K562 (cell line): ENCODE data around the gene LY6G5B. TPM values are rescaled to one million over a fixed set of nuclear protein-coding genes. Genes with fewer than 3 reads are reported as not detected.

Experiments used
- BCOR ChIP-seq: fragments of 450-650 bp; IDR thresholded peaks from 2 replicates; pipeline ENCODE4 v1.6.1; 2016
- CC2D1A ChIP-seq: fragments of 450-650 bp; IDR thresholded peaks from 2 replicates; pipeline ENCODE4 v1.6.1; 2017; ENCODE audit warnings: mild to moderate bottlenecking
- CSDE1 ChIP-seq, 2 experiments: fragments of 450-650 bp; IDR thresholded peaks; 2 replicates each; pipeline ENCODE4 v1.6.1; 2016; ENCODE audit warnings: mild to moderate bottlenecking in 1 of 2
- FOXJ2 ChIP-seq: fragments of 200-800 bp; sonication (Bioruptor generic); IDR thresholded peaks from 2 replicates; pipeline ENCODE4 v1.6.1; 2016; ENCODE audit warnings: missing genetic modification characterization, missing compliant biosample characterization
- ILK ChIP-seq: fragments of 450-650 bp; IDR thresholded peaks from 2 replicates; pipeline ENCODE4 v1.6.1; 2016; ENCODE audit warnings: missing genetic modification characterization, low read depth, mild to moderate bottlenecking, missing compliant biosample characterization, moderate library complexity, borderline replicate concordance
- KDM4B ChIP-seq, 2 experiments: fragments of 450-650 bp in 1 of 2; sonication (generic) in 1 of 2; IDR thresholded peaks; 2 replicates each; pipeline ENCODE4 v1.6.1; 2016 to 2017; ENCODE audit warnings: borderline replicate concordance in 2 of 2, antibody characterized with exemption in 1 of 2, low read depth in 1 of 2, mild to moderate bottlenecking in 1 of 2
- KLF10 ChIP-seq: fragments of 250-450 bp; sonication (Bioruptor Pico); IDR thresholded peaks from 2 replicates; pipeline ENCODE4 v1.6.1; 2021; ENCODE audit warnings: matching md5 sums
- MTA1 ChIP-seq: fragments of 450-650 bp; IDR thresholded peaks from 2 replicates; pipeline ENCODE4 v1.6.1; 2017; ENCODE audit warnings: borderline replicate concordance
- NBN ChIP-seq: fragments of 450-650 bp; IDR thresholded peaks from 2 replicates; pipeline ENCODE4 v1.6.1; 2016; ENCODE audit warnings: low read depth, mild to moderate bottlenecking
- NCOA2 ChIP-seq, 2 experiments: fragments of 450-650 bp; IDR thresholded peaks; 2 replicates each; pipeline ENCODE4 v1.6.1; 2018; ENCODE audit warnings: mild to moderate bottlenecking in 2 of 2, moderate library complexity in 1 of 2; ENCODE audit not compliant: partially characterized antibody in 2 of 2
- PML ChIP-seq: IDR thresholded peaks from 2 replicates; pipeline ENCODE4 v1.6.1; 2012; ENCODE audit warnings: low read length, inconsistent platforms
- SMARCC2 ChIP-seq: fragments of 450-650 bp; IDR thresholded peaks from 2 replicates; pipeline ENCODE4 v1.6.1; 2017; ENCODE audit warnings: antibody characterized with exemption, moderate library complexity, mild to moderate bottlenecking, low read depth
- ZKSCAN3 ChIP-seq: fragments of 250-450 bp; sonication (Bioruptor Pico); IDR thresholded peaks from 2 replicates; pipeline ENCODE4 v1.4.0; 2020
- ZNF57 ChIP-seq: fragments of 450-650 bp; formaldehyde crosslinking; IDR thresholded peaks from 2 replicates; pipeline ENCODE4 v1.4.0; 2020; ENCODE audit warnings: mild to moderate bottlenecking, moderate library complexity
- ZNF717 ChIP-seq: fragments of 250-450 bp; sonication (Bioruptor Pico); IDR thresholded peaks from 2 replicates; pipeline ENCODE4 v1.5.0; 2021
- polyA plus RNA-seq, 8 experiments: library from polyadenylated mRNA; depleted of rRNA in 4 of 8; stranded (reverse) in 5 of 8; unstranded in 3 of 8; fragments of >200 nt; fragmentation: Nextera tagmentation in 2 of 8; fragmentation: Illumina TruSeq in 1 of 8; extraction: Ambion mirVana in 2 of 8; extraction: Trizol in 1 of 8; gene quantifications; 2 replicates each; pipeline versions ENCODE4 v1.2.1 to v1.2.3, GENCODE V29; 2011 to 2014; ENCODE audit warnings: inconsistent platforms in 1 of 8, missing spikeins in 1 of 8
- total RNA-seq, 7 experiments: library from RNA; depleted of rRNA in 6 of 7; stranded (reverse); fragments of >200 nt in 6 of 7; fragmentation: Illumina TruSeq in 2 of 7; extraction: Trizol in 2 of 7; gene quantifications; 2 replicates each; pipeline versions ENCODE4 v1.2.1 to v1.2.3, GENCODE V29; 2011 to 2021; ENCODE audit warnings: low replicate concordance in 1 of 7
- TF ChIP-seq, protein P1 (sequence below): fragments of 250-450 bp; sonication (Bioruptor Pico); IDR thresholded peaks from 2 replicates; pipeline ENCODE4 v1.5.0; 2021; ENCODE audit warnings: mild to moderate bottlenecking, borderline replicate concordance
- TF ChIP-seq, protein P2 (sequence below): fragments of 450-650 bp; IDR thresholded peaks from 2 replicates; pipeline ENCODE4 v1.6.1; 2016; ENCODE audit warnings: mild to moderate bottlenecking
- TF ChIP-seq, protein P3 (sequence below): fragments of 250-450 bp; sonication (Bioruptor Pico); IDR thresholded peaks from 2 replicates; pipeline ENCODE4 v1.4.0; 2020; ENCODE audit warnings: mild to moderate bottlenecking, moderate library complexity
- TF ChIP-seq, protein P4 (sequence below): fragments of 450-650 bp; IDR thresholded peaks from 2 replicates; pipeline ENCODE4 v1.6.1; 2014; ENCODE audit warnings: low read depth, mild to moderate bottlenecking, moderate library complexity, borderline replicate concordance

LY6G5B gene
- total and polyA plus RNA-seq, 9 of the 15 experiments (the other 6 are each of a cell fraction or from before 2014, with no cell fraction given), result 6.0 to 27.0 (median 7.5) TPM

DNA sequence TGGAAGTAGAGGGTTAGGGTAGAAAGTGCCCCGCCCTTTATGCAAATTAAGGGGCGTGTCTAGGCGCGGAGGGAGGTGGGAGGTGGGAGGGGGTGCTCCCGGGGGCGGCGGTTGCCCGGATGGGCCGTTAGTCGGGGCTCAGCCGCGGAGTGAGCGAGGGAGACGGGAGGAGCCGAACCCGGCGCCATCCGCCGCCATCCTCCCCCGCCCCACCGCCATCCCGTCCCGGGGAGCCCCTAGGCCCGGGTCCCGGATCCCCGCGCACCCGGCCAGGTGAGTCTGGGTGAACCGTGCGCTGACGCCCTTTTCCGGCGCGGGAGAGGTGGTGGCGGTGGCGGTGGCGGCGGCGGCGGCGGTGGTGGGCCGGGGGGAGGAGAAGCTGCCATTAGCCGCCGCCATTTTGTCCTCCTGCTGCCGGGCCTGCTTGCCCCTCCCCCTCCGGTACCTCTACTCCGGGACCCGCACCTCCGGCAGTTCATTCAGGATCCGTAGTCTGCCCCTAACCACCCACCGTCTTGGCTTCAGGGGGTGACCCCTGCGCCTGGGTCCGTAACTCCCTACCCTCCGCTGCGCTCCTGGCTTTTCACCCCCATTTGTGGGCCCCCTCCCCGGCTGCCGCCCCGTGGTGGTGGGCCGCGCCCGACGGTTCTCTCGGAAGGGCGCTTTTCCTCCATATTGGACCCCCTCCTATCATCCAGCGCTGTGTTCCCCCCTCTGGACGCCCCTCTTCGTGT, 49.0 kb upstream of the LY6G5B start, which contains the start of gene PRRC2A (continued):
- TF ChIP-seq KDM4B (IDR thresholded peaks at IDR 0.05; ENCODE audit: borderline replicate concordance in 2 of 2, low read depth in 1 of 2) (no peak), ZNF57 (CRISPR knock-in tag) (no peak), CSDE1 (IDR thresholded peaks at IDR 0.05) (no peak; a peak in 1 of 4 replicates), ZNF717 (CRISPR knock-in tag) (peak; percentile 29; the same call in 1 of the 2 replicates), PML (no peak), KLF10 (no peak), NBN (no peak), CC2D1A (no peak), FOXJ2 (tag) (no peak), SMARCC2 (no peak), ILK (tag) (no peak), MTA1 (no peak), NCOA2 (IDR thresholded peaks at IDR 0.05; ENCODE audit: partially characterized antibody in 2 of 2) (no peak), ZKSCAN3 (no peak), BCOR (no peak; the same call in 1 of the 2 replicates)
- TF ChIP-seq, protein P1, sequence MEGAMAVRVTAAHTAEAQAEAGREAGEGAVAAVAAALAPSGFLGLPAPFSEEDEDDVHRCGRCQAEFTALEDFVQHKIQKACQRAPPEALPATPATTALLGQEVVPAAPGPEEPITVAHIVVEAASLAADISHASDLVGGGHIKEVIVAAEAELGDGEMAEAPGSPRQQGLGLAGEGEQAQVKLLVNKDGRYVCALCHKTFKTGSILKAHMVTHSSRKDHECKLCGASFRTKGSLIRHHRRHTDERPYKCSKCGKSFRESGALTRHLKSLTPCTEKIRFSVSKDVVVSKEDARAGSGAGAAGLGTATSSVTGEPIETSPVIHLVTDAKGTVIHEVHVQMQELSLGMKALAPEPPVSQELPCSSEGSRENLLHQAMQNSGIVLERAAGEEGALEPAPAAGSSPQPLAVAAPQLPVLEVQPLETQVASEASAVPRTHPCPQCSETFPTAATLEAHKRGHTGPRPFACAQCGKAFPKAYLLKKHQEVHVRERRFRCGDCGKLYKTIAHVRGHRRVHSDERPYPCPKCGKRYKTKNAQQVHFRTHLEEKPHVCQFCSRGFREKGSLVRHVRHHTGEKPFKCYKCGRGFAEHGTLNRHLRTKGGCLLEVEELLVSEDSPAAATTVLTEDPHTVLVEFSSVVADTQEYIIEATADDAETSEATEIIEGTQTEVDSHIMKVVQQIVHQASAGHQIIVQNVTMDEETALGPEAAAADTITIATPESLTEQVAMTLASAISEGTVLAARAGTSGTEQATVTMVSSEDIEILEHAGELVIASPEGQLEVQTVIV, result no peak
- TF ChIP-seq, protein P2, sequence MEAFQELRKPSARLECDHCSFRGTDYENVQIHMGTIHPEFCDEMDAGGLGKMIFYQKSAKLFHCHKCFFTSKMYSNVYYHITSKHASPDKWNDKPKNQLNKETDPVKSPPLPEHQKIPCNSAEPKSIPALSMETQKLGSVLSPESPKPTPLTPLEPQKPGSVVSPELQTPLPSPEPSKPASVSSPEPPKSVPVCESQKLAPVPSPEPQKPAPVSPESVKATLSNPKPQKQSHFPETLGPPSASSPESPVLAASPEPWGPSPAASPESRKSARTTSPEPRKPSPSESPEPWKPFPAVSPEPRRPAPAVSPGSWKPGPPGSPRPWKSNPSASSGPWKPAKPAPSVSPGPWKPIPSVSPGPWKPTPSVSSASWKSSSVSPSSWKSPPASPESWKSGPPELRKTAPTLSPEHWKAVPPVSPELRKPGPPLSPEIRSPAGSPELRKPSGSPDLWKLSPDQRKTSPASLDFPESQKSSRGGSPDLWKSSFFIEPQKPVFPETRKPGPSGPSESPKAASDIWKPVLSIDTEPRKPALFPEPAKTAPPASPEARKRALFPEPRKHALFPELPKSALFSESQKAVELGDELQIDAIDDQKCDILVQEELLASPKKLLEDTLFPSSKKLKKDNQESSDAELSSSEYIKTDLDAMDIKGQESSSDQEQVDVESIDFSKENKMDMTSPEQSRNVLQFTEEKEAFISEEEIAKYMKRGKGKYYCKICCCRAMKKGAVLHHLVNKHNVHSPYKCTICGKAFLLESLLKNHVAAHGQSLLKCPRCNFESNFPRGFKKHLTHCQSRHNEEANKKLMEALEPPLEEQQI, result peak; percentile 66
- TF ChIP-seq, protein P3, sequence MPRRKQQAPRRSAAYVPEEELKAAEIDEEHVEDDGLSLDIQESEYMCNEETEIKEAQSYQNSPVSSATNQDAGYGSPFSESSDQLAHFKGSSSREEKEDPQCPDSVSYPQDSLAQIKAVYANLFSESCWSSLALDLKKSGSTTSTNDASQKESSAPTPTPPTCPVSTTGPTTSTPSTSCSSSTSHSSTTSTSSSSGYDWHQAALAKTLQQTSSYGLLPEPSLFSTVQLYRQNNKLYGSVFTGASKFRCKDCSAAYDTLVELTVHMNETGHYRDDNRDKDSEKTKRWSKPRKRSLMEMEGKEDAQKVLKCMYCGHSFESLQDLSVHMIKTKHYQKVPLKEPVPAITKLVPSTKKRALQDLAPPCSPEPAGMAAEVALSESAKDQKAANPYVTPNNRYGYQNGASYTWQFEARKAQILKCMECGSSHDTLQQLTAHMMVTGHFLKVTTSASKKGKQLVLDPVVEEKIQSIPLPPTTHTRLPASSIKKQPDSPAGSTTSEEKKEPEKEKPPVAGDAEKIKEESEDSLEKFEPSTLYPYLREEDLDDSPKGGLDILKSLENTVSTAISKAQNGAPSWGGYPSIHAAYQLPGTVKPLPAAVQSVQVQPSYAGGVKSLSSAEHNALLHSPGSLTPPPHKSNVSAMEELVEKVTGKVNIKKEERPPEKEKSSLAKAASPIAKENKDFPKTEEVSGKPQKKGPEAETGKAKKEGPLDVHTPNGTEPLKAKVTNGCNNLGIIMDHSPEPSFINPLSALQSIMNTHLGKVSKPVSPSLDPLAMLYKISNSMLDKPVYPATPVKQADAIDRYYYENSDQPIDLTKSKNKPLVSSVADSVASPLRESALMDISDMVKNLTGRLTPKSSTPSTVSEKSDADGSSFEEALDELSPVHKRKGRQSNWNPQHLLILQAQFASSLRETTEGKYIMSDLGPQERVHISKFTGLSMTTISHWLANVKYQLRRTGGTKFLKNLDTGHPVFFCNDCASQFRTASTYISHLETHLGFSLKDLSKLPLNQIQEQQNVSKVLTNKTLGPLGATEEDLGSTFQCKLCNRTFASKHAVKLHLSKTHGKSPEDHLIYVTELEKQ (CRISPR knock-in tag), result no peak
- TF ChIP-seq, protein P4, sequence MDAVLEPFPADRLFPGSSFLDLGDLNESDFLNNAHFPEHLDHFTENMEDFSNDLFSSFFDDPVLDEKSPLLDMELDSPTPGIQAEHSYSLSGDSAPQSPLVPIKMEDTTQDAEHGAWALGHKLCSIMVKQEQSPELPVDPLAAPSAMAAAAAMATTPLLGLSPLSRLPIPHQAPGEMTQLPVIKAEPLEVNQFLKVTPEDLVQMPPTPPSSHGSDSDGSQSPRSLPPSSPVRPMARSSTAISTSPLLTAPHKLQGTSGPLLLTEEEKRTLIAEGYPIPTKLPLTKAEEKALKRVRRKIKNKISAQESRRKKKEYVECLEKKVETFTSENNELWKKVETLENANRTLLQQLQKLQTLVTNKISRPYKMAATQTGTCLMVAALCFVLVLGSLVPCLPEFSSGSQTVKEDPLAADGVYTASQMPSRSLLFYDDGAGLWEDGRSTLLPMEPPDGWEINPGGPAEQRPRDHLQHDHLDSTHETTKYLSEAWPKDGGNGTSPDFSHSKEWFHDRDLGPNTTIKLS, result 0 out of 2 replicates have a peak, but pooled peaks have one; percentile 24
